HG03460 (cell line): Measurements from ENCODE around the gene PHTF1.
"Not testable (repeated sequence)": the region's sequence is repeated elsewhere in the genome, so short reads cannot be mapped to it uniquely, and the experiment has no call there.

Experiments
- ATAC-seq: cut with Tn5 transposase; IDR thresholded peaks from one replicate; pipeline ENCODE4 v1.9.1; 2021; ENCODE audit not compliant: unreplicated experiment

Gene PHTF1

GRCh38 chr1:113732802-113733201 is 26.5 kb downstream of the PHTF1 start:
- no peak for ATAC-seq

DNA sequence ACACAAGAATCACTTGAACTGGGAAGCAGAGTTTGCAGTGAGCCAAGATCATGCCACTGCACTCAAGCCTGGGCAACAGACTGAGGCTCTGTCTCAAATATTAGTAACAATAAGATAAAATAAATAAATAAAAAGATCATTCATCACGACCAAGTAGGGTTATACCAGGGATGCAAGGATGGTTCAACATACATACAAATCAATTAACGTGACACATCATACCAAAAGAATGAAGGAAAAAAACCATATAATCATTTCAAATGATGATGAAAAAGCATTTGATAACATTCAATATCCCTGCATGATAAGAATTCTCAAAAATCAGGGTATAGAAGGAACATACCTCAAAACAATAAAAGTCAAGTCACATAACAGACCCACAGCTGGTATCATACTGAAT is 38.3 kb downstream of the PHTF1 start:
- ATAC-seq, result no peak

DNA sequence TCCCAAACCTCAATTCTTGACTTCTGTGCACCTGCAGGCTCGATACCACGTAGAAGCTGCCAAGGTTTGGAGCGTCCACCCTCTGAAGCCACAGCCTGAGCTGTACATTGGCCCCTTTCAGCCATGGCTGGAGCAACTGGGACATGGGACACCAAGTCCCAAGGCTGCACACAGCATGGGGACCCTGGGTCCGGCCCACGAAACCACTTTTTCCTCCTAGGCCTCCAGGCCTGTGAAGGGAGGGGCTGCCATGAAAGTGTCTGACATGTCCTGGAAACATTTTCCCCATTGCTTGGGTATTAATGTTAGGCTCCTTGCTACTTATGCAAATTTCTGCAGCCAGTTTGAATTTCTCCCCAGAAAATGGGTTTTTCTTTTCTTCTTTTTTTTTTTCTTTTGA is 40.7 kb downstream of the PHTF1 start:
- ATAC-seq, result not testable (repeated sequence)

DNA sequence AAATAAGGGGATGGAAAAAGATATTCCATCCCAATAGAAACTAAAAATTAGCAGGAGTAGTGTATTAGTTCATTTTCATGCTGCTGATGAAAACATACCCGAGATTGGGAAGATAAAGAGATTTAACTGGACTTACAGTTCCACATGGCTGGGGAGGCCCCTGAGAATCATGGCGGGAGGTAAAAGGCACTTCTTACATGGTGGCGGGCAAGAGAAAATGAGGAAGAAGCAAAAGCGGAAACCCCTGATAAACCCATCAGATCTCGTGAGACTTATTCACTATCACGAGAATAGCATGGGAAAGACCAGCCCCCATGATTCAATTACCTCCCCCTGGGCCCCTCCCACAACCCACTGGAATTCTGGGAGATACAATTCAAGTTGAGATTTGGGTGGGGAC is 41.8 kb downstream of the PHTF1 start:
- ATAC-seq, result not testable (repeated sequence)

DNA sequence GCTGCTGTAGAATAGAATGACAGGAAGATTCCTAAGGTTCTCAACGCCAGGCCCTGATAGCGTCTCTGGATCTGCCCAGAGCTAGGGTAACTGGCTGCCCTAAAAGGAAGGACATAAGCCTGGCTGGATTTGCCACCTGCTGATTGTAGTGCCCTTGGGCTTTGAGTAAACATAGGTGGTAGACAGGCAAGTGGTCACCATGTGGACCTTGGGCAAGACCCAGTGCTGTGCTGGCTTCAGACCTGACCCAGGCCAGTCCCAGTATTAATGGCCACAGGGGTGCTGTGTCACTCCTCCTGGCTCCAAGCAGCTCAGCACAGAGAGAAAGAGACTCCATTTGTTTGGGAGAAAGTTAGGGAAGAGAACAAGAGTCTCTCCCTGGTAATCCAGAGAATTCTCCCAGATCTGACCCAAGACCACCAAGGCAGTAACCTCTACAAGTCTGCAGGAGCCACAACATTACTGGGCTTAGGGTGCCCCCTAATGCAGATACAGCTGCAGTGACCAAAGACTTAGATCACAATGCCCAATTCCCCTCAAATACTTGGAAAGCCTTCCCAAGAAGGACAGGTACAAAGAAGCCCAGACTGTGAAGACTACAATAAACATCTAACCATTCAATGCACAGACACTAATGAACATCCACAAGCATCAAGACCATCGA is 44.5 kb downstream of the PHTF1 start:
- ATAC-seq, result no peak

DNA sequence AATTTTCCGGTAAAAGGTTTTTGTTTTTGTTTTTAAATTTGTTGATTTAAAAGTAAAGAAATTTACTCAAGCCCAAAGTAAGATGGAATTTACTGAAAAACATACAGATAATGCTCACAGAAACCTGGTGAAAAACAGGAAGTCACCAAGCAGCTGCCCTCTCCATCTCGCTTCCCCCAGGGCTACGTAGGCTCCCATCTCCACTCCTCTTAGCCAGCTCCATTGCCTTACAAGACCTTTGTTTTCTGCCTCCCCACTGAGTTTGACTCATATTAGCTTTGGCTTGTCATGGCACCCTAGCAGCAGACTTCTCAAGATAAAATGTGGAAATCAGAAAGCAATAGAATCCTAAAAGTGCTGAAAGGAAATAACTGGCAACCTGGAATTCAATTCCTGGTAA is 57.9 kb downstream of the PHTF1 start:
- ATAC-seq, result no peak

- no peak for ATAC-seq
Measured at GRCh38 chr1:113694910-113695309, 64.4 kb downstream of the PHTF1 start.

DNA sequence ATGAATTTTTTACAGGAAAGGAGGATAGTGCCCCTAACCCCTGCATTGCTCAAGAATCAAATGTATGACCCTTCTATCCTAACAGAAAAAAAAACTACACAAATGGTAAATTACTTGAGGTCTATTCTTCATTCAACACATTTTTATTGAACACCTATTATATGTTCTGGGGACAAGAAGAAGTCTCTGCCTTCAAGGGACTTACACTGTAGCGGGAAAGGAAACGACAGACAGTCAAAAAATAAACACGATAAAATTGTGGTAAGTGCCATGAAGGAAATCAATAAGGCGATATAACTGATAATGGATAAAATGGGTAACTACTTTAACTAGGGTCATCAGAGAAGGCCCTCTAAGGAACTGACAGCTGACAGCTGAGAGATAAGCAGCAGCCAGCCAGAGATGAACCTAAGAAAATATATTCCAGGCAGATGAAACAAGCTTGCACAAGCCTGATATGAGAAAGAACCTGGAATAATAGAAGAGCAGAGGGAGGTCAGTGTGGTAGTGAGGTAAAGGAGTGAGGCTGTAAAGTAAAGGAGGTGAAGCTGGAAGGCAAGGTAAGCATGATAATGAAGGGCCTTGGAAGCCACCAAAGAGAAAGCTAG is 66.4 kb downstream of the PHTF1 start:
- no peak for ATAC-seq

- no peak for ATAC-seq
Measured at GRCh38 chr1:113692342-113692741, 66.9 kb downstream of the PHTF1 start.

DNA sequence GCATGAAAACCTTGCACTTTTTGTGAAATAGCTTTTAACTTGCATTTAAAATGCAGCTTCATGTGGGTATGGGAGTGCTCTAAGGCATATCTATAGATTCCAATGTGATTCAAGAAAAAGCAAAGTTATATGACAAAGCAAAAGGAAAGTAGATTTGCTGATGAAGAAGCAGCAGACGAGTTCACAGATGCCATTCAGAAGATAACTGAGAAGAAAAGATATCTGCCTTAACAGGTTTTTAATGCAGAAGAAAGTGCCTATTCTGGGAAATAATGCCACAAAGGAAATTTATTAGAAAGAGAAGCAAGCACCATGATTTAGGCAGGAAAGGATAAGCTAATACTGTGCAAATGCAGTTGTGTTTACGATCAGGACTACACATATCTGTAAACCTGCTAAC is 68.1 kb downstream of the PHTF1 start:
- ATAC-seq, result no peak

DNA sequence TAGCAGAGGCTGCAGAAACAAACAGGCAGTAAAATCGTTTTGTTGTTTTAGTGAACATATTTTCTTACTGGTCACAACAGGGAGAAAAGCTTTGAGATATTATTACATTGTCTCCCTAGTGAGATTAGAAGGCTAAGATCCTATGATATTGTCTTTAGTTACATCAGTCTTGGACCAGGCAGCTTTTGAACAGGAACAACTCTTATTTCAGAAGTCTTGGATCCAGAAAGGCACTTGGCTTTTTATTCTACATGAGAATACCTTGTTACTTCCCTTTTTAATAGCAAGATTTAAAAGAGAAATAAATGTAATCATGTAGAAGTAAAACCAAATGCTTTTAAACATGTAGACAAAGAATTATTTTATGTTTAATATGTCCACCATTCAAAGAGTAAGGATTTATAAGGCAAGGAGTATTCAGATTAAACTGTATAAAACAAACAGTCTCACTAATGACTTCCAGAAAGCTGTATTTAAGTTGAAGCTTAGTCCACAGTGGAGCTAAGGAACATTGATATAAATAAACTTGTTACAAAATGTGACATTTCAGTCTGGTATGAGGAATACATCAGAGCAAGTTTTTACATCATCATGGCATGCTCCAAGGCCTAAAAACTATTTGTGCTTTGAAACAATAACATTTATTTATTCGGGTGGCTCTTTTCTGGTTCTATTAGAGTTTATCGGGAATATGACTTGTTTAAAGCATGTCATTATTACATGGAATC is 72.2 kb downstream of the PHTF1 start:
- no peak for ATAC-seq

DNA sequence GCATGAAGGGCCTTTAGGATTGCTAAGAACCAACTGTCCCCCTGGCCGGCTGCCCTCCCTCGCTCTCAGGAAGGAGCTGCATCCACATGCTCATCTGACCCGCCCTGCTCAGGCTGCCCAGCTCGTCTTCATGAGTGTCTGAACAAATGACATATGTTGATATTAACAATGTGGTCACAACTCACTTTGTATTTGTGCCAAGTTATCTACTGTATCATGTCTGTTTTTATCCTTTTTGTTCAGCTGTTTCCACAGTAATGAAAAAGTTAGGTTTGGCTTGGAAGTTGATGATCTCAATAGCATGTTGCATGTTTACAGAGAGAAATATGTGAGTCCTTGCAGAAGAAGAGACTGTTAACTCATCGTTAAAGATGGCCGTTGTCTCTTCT is 75.1 kb downstream of the PHTF1 start:
- ATAC-seq, result no peak

DNA sequence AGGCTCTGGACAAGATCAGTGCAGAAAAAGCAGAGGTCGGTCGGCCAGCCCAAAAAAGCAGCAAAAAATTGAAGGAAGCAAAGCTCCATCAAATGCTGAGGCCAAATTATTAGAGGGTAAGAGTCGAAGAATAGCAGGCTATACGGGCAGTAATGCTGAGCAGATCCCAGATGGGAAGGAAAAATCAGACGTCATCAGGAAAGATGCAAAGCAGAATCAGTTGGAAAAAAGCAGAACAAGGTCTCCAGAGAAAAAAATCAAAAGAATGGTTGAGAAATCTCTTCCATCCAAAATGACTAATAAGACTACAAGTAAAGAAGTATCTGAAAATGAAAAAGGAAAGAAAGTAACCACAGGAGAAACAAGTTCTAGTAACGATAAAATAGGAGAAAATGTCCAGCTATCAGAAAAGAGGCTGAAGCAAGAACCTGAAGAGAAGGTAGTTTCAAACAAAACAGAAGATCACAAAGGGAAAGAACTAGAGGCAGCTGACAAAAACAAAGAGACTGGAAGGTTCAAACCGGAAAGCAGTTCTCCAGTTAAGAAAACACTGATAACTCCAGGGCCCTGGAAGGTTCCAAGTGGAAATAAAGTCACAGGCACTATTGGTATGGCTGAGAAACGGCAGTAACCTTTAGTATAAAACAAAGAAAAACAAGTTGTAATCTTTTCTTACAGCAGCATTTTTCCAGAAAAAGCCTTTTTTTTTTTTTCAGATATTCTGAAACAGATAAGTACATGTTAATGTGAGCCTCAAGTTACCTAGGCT is 75.7 kb downstream of the PHTF1 start:
- no peak for ATAC-seq

GRCh38 chr1:113681596-113682337 is 77.5 kb downstream of the PHTF1 start:
- ATAC-seq, result no peak

- no peak for ATAC-seq
Measured at GRCh38 chr1:113678159-113678469, 81.2 kb downstream of the PHTF1 start.

- ATAC-seq, result no peak
Measured at GRCh38 chr1:113677250-113678158, 81.8 kb downstream of the PHTF1 start.

DNA sequence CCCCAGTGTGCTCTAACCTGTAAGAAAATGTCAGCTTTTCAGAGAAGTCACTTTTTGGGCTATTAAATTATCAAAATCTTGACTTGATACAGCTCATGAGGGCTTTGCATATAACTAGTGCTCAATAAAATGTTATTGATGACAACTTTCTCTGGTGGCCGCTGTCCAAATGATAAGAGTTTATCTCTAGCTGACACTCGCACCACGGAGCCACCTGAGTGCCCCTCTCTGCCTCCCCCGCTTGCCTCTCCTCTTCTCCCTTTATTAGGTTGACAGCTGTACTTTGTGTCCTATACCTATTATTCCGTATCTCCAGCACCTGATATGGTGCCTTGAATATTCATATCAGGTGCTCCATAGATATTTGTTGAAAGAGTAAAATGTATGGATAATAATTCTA is 82.8 kb downstream of the PHTF1 start:
- ATAC-seq, result no peak

GRCh38 chr1:113675302-113675701 is 84.0 kb downstream of the PHTF1 start:
- no peak for ATAC-seq

- no peak for ATAC-seq
Measured at GRCh38 chr1:113674591-113674990, 84.7 kb downstream of the PHTF1 start.

- no peak for ATAC-seq
Measured at GRCh38 chr1:113672491-113672890, 86.8 kb downstream of the PHTF1 start.
